ENCODE measurements around the gene INAFM1.
"Not testable (repeated sequence)": the region's sequence is repeated elsewhere in the genome, so short reads cannot be mapped to it uniquely, and the experiment has no call there.

DNA sequence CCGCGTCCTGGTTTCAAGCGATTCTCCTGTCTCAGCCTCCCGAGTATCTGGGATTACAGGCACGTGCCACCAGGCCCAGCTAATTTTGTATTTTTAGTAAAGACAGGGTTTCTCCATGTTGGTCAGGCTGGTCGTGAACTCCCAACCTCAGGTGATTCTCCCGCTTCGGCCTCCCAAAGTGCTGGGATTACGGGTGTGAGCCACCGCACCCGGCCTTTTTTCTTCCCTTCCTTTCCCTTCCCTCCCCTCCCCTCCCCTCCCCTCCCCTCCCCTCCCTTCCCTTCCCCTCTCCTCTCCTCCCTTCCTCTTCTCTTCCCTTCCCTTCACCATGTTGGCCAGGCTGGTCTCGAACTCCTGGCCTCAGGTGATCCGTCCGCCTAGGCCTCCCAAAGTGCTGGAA lies 26.2 kb downstream of the INAFM1 start:
- TF ChIP-seq, protein P1, sequence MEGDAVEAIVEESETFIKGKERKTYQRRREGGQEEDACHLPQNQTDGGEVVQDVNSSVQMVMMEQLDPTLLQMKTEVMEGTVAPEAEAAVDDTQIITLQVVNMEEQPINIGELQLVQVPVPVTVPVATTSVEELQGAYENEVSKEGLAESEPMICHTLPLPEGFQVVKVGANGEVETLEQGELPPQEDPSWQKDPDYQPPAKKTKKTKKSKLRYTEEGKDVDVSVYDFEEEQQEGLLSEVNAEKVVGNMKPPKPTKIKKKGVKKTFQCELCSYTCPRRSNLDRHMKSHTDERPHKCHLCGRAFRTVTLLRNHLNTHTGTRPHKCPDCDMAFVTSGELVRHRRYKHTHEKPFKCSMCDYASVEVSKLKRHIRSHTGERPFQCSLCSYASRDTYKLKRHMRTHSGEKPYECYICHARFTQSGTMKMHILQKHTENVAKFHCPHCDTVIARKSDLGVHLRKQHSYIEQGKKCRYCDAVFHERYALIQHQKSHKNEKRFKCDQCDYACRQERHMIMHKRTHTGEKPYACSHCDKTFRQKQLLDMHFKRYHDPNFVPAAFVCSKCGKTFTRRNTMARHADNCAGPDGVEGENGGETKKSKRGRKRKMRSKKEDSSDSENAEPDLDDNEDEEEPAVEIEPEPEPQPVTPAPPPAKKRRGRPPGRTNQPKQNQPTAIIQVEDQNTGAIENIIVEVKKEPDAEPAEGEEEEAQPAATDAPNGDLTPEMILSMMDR (IDR thresholded peaks at IDR 0.05; ENCODE audit: low read length), result not testable (repeated sequence)
- not testable (repeated sequence) for TF ChIP-seq EZH2 (IDR thresholded peaks at IDR 0.05; ENCODE audit: borderline replicate concordance, low read length)
